Fibroblast of lung (primary cell): ENCODE results near the gene KLHDC7B.

Source experiments
- CTCF ChIP-seq, 2 donors: IDR thresholded peaks in 1 of 2; conservative IDR thresholded peaks in 1 of 2; 1 replicate in 1 of 2; 2 replicates in 1 of 2; pipeline ENCODE4 v1.5.1; 2011 to 2012; ENCODE audit warnings: low read length in 2 of 2, control low read depth in 1 of 2, inconsistent platforms in 1 of 2, low read depth in 1 of 2, mild to moderate bottlenecking in 1 of 2
- EZH2 ChIP-seq: IDR thresholded peaks from 2 replicates; pipeline ENCODE4 v1.5.1; 2012; ENCODE audit warnings: low read length, control low read depth, mild to moderate bottlenecking; ENCODE audit errors: missing control alignments

GRCh38 chr22:50506611-50507420 is 38.9 kb upstream of the KLHDC7B start:
- TF ChIP-seq CTCF (conservative IDR thresholded peaks at IDR 0.05 in 1 of 2, IDR thresholded peaks at IDR 0.05 in 1 of 2; ENCODE audit: low read depth in 1 of 2, low read length in 2 of 2) (no peak), EZH2 (no peak)
